NCI-H1048 (cell line): ENCODE data around the gene SNRNP35.
"Not testable (repeated sequence)": the region's sequence is repeated elsewhere in the genome, so short reads cannot be mapped to it uniquely, and the experiment has no call there.

ENCODE experiments used
- DNase-seq: peaks from one replicate; lab custom pipeline; 2025; lab: John Stamatoyannopoulos, UW

SNRNP35 gene

GRCh38 chr12:123449249-123449733, 8.6 kb upstream of the SNRNP35 start:
- no peak for DNase-seq

- DNase-seq = no peak
Measured at GRCh38 chr12:123449856-123450255, 8.1 kb upstream of the SNRNP35 start.

- no peak for DNase-seq
Measured at GRCh38 chr12:123450636-123451035, 7.3 kb upstream of the SNRNP35 start.

- DNase-seq = not testable (repeated sequence)
Measured at GRCh38 chr12:123452276-123452550, 5.7 kb upstream of the SNRNP35 start.

- DNase-seq = no peak
Measured at GRCh38 chr12:123453165-123453564, 4.8 kb upstream of the SNRNP35 start.

- DNase-seq = not testable (repeated sequence)
Measured at GRCh38 chr12:123463174-123463573, 5.2 kb downstream of the SNRNP35 start.

- DNase-seq = no peak
Measured at GRCh38 chr12:123465084-123465483, 7.1 kb downstream of the SNRNP35 start.

- no peak for DNase-seq
Measured at GRCh38 chr12:123468786-123469185, 10.8 kb downstream of the SNRNP35 start.

- DNase-seq = no peak
Measured at GRCh38 chr12:123469978-123470377, 12.0 kb downstream of the SNRNP35 start.

- DNase-seq = no peak
Measured at GRCh38 chr12:123471374-123472068, 13.6 kb downstream of the SNRNP35 start.

GRCh38 chr12:123472438-123472849, 14.5 kb downstream of the SNRNP35 start:
- DNase-seq = no peak

GRCh38 chr12:123474485-123475245, 16.7 kb downstream of the SNRNP35 start:
- no peak for DNase-seq

GRCh38 chr12:123475246-123475703, 17.3 kb downstream of the SNRNP35 start:
- no peak for DNase-seq

- DNase-seq = no peak
Measured at GRCh38 chr12:123478069-123478468, 20.1 kb downstream of the SNRNP35 start.

- DNase-seq = no peak
Measured at GRCh38 chr12:123478762-123479161, 20.8 kb downstream of the SNRNP35 start.

- no peak for DNase-seq
Measured at GRCh38 chr12:123479442-123480180, 21.7 kb downstream of the SNRNP35 start.

GRCh38 chr12:123481251-123481650, 23.3 kb downstream of the SNRNP35 start:
- not testable (repeated sequence) for DNase-seq

GRCh38 chr12:123482876-123483275, 24.9 kb downstream of the SNRNP35 start:
- no peak for DNase-seq

GRCh38 chr12:123483602-123484248, 25.8 kb downstream of the SNRNP35 start:
- no peak for DNase-seq

- DNase-seq = no peak
Measured at GRCh38 chr12:123485756-123486155, 27.8 kb downstream of the SNRNP35 start.

GRCh38 chr12:123487428-123487827, 29.5 kb downstream of the SNRNP35 start:
- no peak for DNase-seq

GRCh38 chr12:123488539-123489230, 30.7 kb downstream of the SNRNP35 start:
- DNase-seq = no peak
